Skeletal muscle satellite cell (primary cell): ENCODE measurements around the gene KCNF1.

ENCODE experiments used
- H3K27me3 ChIP-seq: 2 replicates; pipeline ENCODE4 v1.7.0; 2013; ENCODE audit warnings: low read length; ENCODE audit not compliant: control insufficient read depth, insufficient read depth
- H3K36me3 ChIP-seq: 2 replicates; pipeline ENCODE4 v1.7.0; 2013; ENCODE audit warnings: mild to moderate bottlenecking, control low read depth, low read length; ENCODE audit not compliant: insufficient read depth
- H3K4me1 ChIP-seq: 2 replicates; pipeline ENCODE4 v1.7.0; 2013; ENCODE audit warnings: low read length; ENCODE audit not compliant: control insufficient read depth, insufficient read depth
- H3K4me2 ChIP-seq: 2 replicates; pipeline ENCODE4 v1.7.0; 2013; ENCODE audit warnings: mild to moderate bottlenecking, low read length
- H3K4me3 ChIP-seq: 2 replicates; pipeline ENCODE4 v1.7.0; 2013; ENCODE audit warnings: low read length
- H3K9ac ChIP-seq: 2 replicates; pipeline ENCODE4 v1.7.0; 2013; ENCODE audit warnings: mild to moderate bottlenecking, low read depth, low read length, moderate library complexity
- H3K9me3 ChIP-seq: replicated peaks from 2 replicates; pipeline ENCODE4 v1.7.0; 2013; ENCODE audit warnings: mild to moderate bottlenecking, control low read depth, low read length

KCNF1 gene

GRCh38 chr2:10908195-10908594 is 3.5 kb upstream of the KCNF1 start:
- Histone ChIP-seq H3K9ac (no peak overlapping the region), H3K27me3 (peaks cover 52% of the 10 kb centered on the region), H3K4me2 (no peak overlapping the region), H3K9me3 (peaks cover 6% of the 10 kb centered on the region), H3K4me1 (peaks cover 4% of the 10 kb centered on the region), H3K36me3 (no peaks in the 10 kb centered on the region), H3K4me3 (no peak overlapping the region)

GRCh38 chr2:10909050-10909995 is 2.4 kb upstream of the KCNF1 start:
- Histone ChIP-seq H3K4me2 (no peak overlapping the region), H3K36me3 (no peaks in the 10 kb centered on the region), H3K27me3 (peaks cover 61% of the 10 kb centered on the region), H3K4me1 (peaks cover 4% of the 10 kb centered on the region), H3K4me3 (no peak overlapping the region), H3K9ac (no peak overlapping the region), H3K9me3 (peaks cover 5% of the 10 kb centered on the region)

GRCh38 chr2:10909996-10910341 is 1.8 kb upstream of the KCNF1 start:
- Histone ChIP-seq H3K4me2 (no peak overlapping the region), H3K9me3 (no peaks in the 10 kb centered on the region), H3K9ac (no peak overlapping the region), H3K27me3 (peaks cover 59% of the 10 kb centered on the region), H3K4me3 (no peak overlapping the region), H3K36me3 (no peaks in the 10 kb centered on the region), H3K4me1 (peaks cover 4% of the 10 kb centered on the region)

- no peak overlapping the region for H3K4me3 ChIP-seq
- H3K4me1 ChIP-seq = peaks cover 4% of the 10 kb centered on the region
- peaks cover 59% of the 10 kb centered on the region for H3K27me3 ChIP-seq
- H3K9ac ChIP-seq = no peak overlapping the region
- no peak overlapping the region for H3K4me2 ChIP-seq
- H3K36me3 ChIP-seq = no peaks in the 10 kb centered on the region
- H3K9me3 ChIP-seq = no peaks in the 10 kb centered on the region
Observed at GRCh38 chr2:10910625-10911024, 1.1 kb upstream of the KCNF1 start.

- H3K4me2 ChIP-seq = peak overlapping the region; percentile 93
- H3K9ac ChIP-seq = peak overlapping the region; percentile 44
- peaks cover 4% of the 10 kb centered on the region for H3K4me1 ChIP-seq
- H3K4me3 ChIP-seq = peak overlapping the region; percentile 63
- H3K9me3 ChIP-seq = no peaks in the 10 kb centered on the region
- H3K36me3 ChIP-seq = no peaks in the 10 kb centered on the region
- peaks cover 65% of the 10 kb centered on the region for H3K27me3 ChIP-seq
Observed at GRCh38 chr2:10912076-10912731, 470 bp downstream of the KCNF1 start.

DNA sequence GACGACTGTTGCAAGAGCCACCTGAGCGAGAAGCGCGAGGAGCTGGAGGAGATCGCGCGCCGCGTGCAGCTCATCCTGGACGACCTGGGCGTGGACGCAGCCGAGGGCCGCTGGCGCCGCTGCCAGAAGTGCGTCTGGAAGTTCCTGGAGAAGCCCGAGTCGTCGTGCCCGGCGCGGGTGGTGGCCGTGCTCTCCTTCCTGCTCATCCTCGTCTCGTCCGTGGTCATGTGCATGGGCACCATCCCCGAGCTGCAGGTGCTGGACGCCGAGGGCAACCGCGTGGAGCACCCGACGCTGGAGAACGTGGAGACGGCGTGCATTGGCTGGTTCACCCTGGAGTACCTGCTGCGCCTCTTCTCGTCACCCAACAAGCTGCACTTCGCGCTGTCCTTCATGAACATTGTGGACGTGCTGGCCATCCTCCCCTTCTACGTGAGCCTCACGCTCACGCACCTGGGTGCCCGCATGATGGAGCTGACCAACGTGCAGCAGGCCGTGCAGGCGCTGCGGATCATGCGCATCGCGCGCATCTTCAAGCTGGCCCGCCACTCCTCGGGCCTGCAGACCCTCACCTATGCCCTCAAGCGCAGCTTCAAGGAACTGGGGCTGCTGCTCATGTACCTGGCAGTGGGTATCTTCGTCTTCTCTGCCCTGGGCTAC is 1.2 kb downstream of the KCNF1 start:
- Histone ChIP-seq H3K27me3 (peaks cover 71% of the 10 kb centered on the region), H3K4me2 (no peak overlapping the region), H3K9me3 (no peaks in the 10 kb centered on the region), H3K4me3 (no peak overlapping the region), H3K36me3 (no peaks in the 10 kb centered on the region), H3K9ac (no peak overlapping the region), H3K4me1 (peaks cover 4% of the 10 kb centered on the region)

GRCh38 chr2:10913501-10914271 is 2.0 kb downstream of the KCNF1 start:
- no peaks in the 10 kb centered on the region for H3K36me3 ChIP-seq
- no peak overlapping the region for H3K4me3 ChIP-seq
- H3K27me3 ChIP-seq = peaks cover 64% of the 10 kb centered on the region
- H3K9ac ChIP-seq = no peak overlapping the region
- no peak overlapping the region for H3K4me2 ChIP-seq
- no peaks in the 10 kb centered on the region for H3K9me3 ChIP-seq
- peaks cover 4% of the 10 kb centered on the region for H3K4me1 ChIP-seq

GRCh38 chr2:10914272-10914693 is 2.5 kb downstream of the KCNF1 start:
- H3K9ac ChIP-seq = no peak overlapping the region
- no peak overlapping the region for H3K4me2 ChIP-seq
- no peaks in the 10 kb centered on the region for H3K9me3 ChIP-seq
- H3K36me3 ChIP-seq = no peaks in the 10 kb centered on the region
- no peak overlapping the region for H3K4me3 ChIP-seq
- H3K27me3 ChIP-seq = peaks cover 61% of the 10 kb centered on the region
- H3K4me1 ChIP-seq = peaks cover 7% of the 10 kb centered on the region

DNA sequence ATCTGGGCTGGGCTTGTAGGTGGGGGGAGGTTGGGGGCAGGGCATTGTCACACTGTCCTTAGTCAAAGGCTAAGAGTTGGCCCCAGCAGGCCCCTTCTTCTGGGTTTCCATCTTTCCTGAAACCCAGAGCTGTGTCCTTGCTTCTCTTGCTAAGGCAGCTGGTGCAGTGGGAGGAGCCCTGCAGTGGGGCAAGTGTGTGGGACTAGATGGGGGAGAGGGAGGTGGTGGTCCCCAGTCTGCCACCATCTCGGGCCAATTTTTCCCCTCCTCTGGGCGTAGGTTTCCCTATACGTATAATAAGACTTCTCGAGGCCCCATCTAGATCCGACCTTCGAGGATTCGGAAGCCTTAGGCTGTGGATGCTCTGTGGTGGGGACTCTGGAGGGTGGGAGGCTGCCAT is 3.5 kb downstream of the KCNF1 start:
- H3K4me1 ChIP-seq = peaks cover 8% of the 10 kb centered on the region
- no peak overlapping the region for H3K9ac ChIP-seq
- no peak overlapping the region for H3K4me3 ChIP-seq
- H3K36me3 ChIP-seq = no peaks in the 10 kb centered on the region
- no peak overlapping the region for H3K4me2 ChIP-seq
- no peaks in the 10 kb centered on the region for H3K9me3 ChIP-seq
- H3K27me3 ChIP-seq = peaks cover 61% of the 10 kb centered on the region

- Histone ChIP-seq H3K9ac (no peak overlapping the region), H3K36me3 (no peaks in the 10 kb centered on the region), H3K9me3 (no peaks in the 10 kb centered on the region), H3K4me2 (no peak overlapping the region), H3K4me1 (peaks cover 8% of the 10 kb centered on the region), H3K27me3 (peaks cover 63% of the 10 kb centered on the region), H3K4me3 (no peak overlapping the region)
Observed at GRCh38 chr2:10915731-10916276, 4.1 kb downstream of the KCNF1 start.

- H3K9ac ChIP-seq = no peak overlapping the region
- peaks cover 65% of the 10 kb centered on the region for H3K27me3 ChIP-seq
- peaks cover 3% of the 10 kb centered on the region for H3K4me1 ChIP-seq
- no peak overlapping the region for H3K4me2 ChIP-seq
- no peaks in the 10 kb centered on the region for H3K36me3 ChIP-seq
- no peaks in the 10 kb centered on the region for H3K9me3 ChIP-seq
- H3K4me3 ChIP-seq = no peak overlapping the region
Observed at GRCh38 chr2:10916953-10917352, 5.2 kb downstream of the KCNF1 start.
